ENCODE data around the gene ASPSCR1.

ASPSCR1 gene

DNA sequence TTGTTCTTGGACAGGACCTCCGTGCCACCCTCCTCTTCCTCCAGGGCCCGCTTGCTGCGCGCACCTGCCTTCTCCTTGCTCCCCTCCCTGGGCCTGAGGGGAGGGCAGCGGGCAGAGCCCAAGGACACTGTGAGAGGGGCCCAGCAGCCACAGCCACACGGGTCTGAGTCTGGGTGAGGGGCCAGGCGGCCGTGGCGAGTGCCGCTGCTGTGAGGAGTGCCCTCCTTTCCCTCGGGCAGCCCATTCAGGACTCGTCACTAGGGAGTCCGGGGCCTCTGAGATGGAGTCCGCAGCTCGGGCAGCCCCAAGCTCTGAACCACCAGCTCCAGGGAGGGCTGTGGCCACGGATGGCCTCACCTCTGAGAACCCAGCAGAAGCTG, 82.6 kb downstream of the ASPSCR1 start:
- no peak for DNase-seq

GRCh38 chr17:82060614-82061013, 83.2 kb downstream of the ASPSCR1 start:
- DNase-seq: no peak

DNA sequence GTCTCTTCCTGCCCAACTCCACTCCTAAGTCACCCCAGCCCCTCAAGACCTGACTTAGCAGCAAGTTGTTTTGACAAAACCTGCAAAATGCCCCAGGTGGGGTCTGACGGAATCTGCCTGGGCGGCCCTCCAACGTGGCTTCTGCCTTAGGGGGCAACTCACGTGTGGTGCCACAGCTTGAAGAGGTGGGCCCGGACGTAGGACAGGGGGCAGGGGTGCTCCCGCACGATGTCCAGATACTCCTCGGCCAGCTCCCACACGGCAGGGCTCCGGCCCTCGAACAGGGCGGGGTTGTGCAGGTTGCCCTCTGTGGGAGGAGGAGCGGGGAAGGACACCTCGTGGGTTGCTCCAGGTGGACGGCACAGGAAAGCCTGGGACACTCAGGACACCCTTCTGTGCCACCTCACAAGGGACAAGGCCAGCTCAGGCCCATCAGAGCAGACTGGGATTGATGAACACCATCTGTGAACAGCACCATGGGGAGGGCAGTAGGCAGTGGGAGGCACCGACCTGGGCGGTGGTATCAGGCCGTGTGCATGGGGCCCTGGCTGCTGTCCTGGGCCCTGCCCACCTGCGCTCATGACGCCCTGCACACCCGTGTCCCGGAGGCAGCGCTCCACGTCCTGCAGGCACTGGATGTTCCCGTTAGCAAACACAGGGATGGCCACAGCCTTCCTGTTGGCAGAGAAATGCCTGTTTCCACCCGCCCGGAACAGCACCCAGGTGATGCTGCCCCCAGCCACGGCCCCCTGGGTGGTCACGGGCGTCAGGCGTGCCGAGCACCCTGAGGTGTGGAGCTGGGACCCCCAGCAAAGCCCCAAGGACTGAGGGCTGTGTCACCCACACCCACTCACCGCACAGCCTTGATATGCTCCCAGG, 83.9 kb downstream of the ASPSCR1 start:
- DNase-seq: no peak

GRCh38 chr17:82062076-82062983, 84.9 kb downstream of the ASPSCR1 start:
- DNase-seq: no peak

DNA sequence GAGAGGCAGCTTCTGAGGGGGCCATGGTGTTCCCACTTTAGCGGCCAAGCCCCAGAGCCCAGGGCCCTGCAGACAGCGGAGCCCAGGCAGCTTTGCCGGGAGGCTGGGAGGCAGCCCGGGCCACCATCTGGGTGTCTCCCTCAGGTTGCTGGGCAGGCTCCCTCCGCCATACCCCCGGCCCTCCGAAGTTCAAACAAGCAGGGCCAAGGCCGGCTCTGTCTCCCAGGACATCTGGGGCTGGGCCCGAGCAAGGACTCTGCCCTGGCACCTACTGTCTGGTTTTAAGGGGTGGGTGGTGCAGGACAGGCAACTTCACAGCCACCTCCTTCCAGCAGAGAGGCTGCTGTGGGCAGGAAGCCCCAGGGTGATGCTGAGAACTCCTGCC, 85.5 kb downstream of the ASPSCR1 start:
- no peak for DNase-seq

DNA sequence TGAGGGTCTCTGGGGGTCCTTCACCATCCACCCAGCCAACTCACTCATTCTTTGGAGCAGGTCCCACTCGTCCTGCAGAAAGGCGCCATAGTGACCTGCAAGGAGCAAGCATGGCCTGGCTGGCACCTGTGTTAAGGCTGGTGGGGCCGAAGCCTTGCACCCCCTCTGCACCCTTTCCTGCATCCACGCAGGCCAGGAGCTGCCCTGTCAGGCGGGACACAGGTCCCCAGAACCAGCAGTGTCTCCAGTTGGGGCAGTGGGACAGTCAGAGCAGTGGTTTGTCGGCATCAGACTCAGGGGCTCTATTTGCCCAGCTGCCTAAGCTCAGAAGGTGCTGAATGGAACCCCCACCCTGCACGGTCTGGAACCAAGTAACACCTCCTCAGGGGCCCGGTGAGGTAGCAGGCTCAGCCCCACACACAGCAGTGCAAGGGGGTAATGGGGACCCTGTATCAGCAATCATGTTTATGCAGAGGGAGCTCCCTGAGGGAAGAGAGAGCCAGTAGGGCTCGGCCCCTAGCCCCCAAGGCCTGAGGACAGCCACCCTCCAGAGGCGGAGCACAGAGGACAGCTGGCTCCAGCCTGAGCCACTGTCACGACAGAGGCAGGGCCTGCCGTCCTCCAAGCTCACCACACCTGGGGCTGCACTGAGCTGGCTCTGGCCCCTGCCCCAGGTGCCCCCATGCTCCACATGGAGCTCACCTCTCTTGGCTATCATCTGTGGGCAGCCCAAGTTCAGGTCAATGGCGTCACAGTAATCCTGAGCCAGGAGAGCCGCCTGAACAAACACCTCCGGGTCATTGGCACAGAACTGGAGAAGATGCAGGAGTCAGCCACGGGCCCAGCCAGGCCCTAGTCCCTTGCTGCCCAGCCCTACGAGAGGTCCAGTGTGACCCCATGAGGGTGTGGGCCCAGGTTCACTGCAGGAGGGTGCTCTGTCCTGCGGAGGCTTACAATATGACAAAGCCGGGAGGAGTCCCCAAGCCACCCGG, 86.3 kb downstream of the ASPSCR1 start:
- DNase-seq: no peak

- no peak for DNase-seq
These were observed 87.2 kb downstream of the ASPSCR1 start for GRCh38 chr17:82064433-82065192.

- peak; percentile 19 for DNase-seq
These were observed 87.8 kb downstream of the ASPSCR1 start for GRCh38 chr17:82065193-82065637.

DNA sequence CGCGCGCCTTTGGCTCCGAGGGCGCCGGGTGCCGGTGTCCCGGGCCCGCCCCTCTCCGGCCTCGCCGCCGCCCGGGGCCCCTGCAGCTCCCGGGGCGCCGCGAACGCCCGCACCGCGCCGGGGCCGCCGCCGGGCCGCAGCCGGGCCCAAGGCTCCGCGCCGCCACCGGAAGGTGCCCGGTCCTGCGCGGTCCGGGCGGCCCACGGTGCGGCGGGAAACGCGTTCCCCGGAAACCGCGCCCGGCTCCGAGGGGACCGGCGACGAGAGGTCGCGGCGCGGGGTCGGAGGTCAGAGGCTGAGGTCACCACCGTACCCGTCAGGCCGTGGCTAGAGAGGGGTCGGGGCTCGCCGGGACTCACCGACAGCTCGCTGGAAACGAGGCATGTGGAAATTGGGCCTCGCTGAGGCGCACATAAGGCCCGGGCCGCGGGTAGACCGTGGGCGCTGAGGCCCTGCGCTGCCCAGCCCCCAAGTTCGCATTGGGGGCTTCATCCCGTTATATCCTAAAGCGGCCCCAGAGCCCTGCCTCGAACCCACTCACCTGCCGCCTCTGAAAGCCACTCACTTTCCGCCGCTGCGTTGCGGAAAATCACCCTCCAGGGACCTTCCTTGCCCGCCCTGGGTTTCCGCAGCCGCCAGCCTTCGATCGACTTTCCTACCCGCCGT, 88.3 kb downstream of the ASPSCR1 start, which contains the start of gene DUS1L:
Gene DUS1L, minus strand, starts transcription at position 167 of the 666 bp plus-strand sequence. CDS start 745 bp downstream, outside the sequence.
- DNase-seq: peak; percentile 61

Measured in fibroblast of skin of right biceps (primary cell).